HepG2 (cell line): ENCODE measurements around the gene GARS1. TPM values are rescaled to one million over a fixed set of nuclear protein-coding genes. Genes with fewer than 3 reads are reported as not detected.

Experiments used
- ATAC-seq: fragments of 200-7000 bp; cut with Tn5 transposase; 3 replicates; pipeline ENCODE4 v1.9.1; 2020; ENCODE audit warnings: mild to moderate bottlenecking, moderate library complexity
- BruUV-seq: library from RNA; stranded (reverse); fragments of 400-500 nt; replicated peaks from 2 replicates; lab custom pipeline; 2021; lab: Mats Ljungman, UMichigan
- CTCF ChIA-PET: fragments of 300-600 bp; formaldehyde crosslinking; extraction: SDS; loops from one replicate; lab custom pipeline; 2021; ENCODE audit warnings: low total read pairs, inconsistent platforms, low intra/inter-chr PET ratio; lab: Yijun Ruan, JAX
- POLR2A ChIA-PET: fragments of 350-600 bp; sonication (Branson Sonifier 250); formaldehyde crosslinking; loops from one replicate; lab custom pipeline; 2020; ENCODE audit warnings: antibody characterized with exemption, inconsistent platforms; lab: Yijun Ruan, JAX
- DNase-seq: peaks from one replicate; pipeline ENCODE4 v3.0.0-alpha.2; 2015; ENCODE audit warnings: low spot score
- FAIRE-seq: peaks from 3 replicates; lab custom pipeline; 2011; peaks lifted over from hg19 to GRCh38; lab: Jason Lieb, UNC
- H2AFZ ChIP-seq: one replicate; pipeline ENCODE4 v1.6.1; 2011; ENCODE audit warnings: low read length, inconsistent platforms
- H3K27ac ChIP-seq: fragments of 300-600 bp; 3 replicates; pipeline ENCODE4 v1.8.0; 2011; ENCODE audit warnings: mixed run types, mild to moderate bottlenecking, mixed read lengths, low read length, inconsistent platforms; ENCODE audit not compliant: insufficient read depth; ENCODE audit errors: extremely low read length
- H3K27me3 ChIP-seq, 2 experiments: fragments of 200-600 bp in 1 of 2; 2 replicates in 1 of 2; 3 replicates in 1 of 2; pipeline versions ENCODE4 v1.6.0 to v1.8.0; 2011; ENCODE audit warnings: low read length in 2 of 2, mild to moderate bottlenecking in 2 of 2, moderate library complexity in 2 of 2, inconsistent platforms in 1 of 2; ENCODE audit not compliant: insufficient read depth in 2 of 2, control insufficient read depth in 1 of 2
- H3K36me3 ChIP-seq, 2 experiments: fragments of 200-600 bp in 1 of 2; replicated peaks in 1 of 2; 2 replicates in 1 of 2; 3 replicates in 1 of 2; pipeline versions ENCODE4 v1.5.1 to v1.8.0; 2011; ENCODE audit warnings: low read length in 2 of 2, inconsistent platforms in 1 of 2; ENCODE audit not compliant: insufficient read depth in 2 of 2, control insufficient read depth in 1 of 2
- H3K4me1 ChIP-seq: 2 replicates; pipeline ENCODE4 v1.5.1; 2012; ENCODE audit warnings: low read length, inconsistent platforms; ENCODE audit not compliant: insufficient read depth
- H3K4me2 ChIP-seq: 2 replicates; pipeline ENCODE4 v1.6.0; 2011; ENCODE audit warnings: low read depth, low read length, inconsistent platforms
- H3K4me3 ChIP-seq, 3 experiments: fragments of 200-600 bp in 1 of 3; sonication (generic), shearing (Covaris generic) in 1 of 3; replicated peaks in 1 of 3; 2 replicates each; pipeline ENCODE4 v1.5.1; 2011 to 2016; ENCODE audit warnings: low read length in 3 of 3, inconsistent platforms in 2 of 3, low read depth in 2 of 3, mild to moderate bottlenecking in 2 of 3, control low read depth in 1 of 3, mixed read lengths in 1 of 3; ENCODE audit not compliant: insufficient read depth in 1 of 3
- H3K79me2 ChIP-seq: one replicate; pipeline ENCODE4 v1.6.1; 2011; ENCODE audit warnings: low read length, inconsistent platforms; ENCODE audit not compliant: insufficient read depth
- H3K9ac ChIP-seq: 2 replicates; pipeline ENCODE4 v1.6.0; 2011; ENCODE audit warnings: mild to moderate bottlenecking, low read depth, low read length, inconsistent platforms; ENCODE audit not compliant: insufficient read depth
- H3K9me3 ChIP-seq: 2 replicates; pipeline ENCODE4 v1.5.1; 2012; ENCODE audit warnings: mild to moderate bottlenecking, low read length
- H4K20me1 ChIP-seq: 2 replicates; pipeline ENCODE4 v1.6.0; 2011; ENCODE audit warnings: inconsistent platforms, mild to moderate bottlenecking, low read length, moderate library complexity; ENCODE audit not compliant: insufficient read depth
- AHR ChIP-seq: IDR thresholded peaks from 2 replicates; pipeline ENCODE4 v1.6.1; 2018; ENCODE audit warnings: missing genetic modification reagents, missing compliant biosample characterization
- CTCF ChIP-seq: sonication (generic); formaldehyde crosslinking; IDR thresholded peaks from 2 replicates; pipeline ENCODE4 v1.5.0; 2020; ENCODE audit warnings: mild to moderate bottlenecking, missing genetic modification reagents, moderate library complexity
- HNRNPLL ChIP-seq: fragments of 200-400 bp; formaldehyde crosslinking; IDR thresholded peaks from 2 replicates; pipeline ENCODE4 v1.6.1; 2017; ENCODE audit warnings: mild to moderate bottlenecking, low read depth, low read length; ENCODE audit not compliant: poor library complexity, severe bottlenecking
- LCORL ChIP-seq, 2 experiments: fragments of 450-650 bp in 1 of 2; sonication (generic) in 1 of 2; formaldehyde crosslinking in 1 of 2; IDR thresholded peaks; 2 replicates each; pipeline versions ENCODE4 v1.5.0 to v1.6.1; 2017 to 2020; ENCODE audit warnings: antibody characterized with exemption in 1 of 2, missing genetic modification reagents in 1 of 2
- PHF21A ChIP-seq: sonication (generic); formaldehyde crosslinking; IDR thresholded peaks from 2 replicates; pipeline ENCODE4 v1.5.0; 2020; ENCODE audit warnings: mild to moderate bottlenecking, missing genetic modification reagents
- RAD21 ChIP-seq: fragments of 450-650 bp; formaldehyde crosslinking; IDR thresholded peaks from 2 replicates; pipeline ENCODE4 v1.5.0; 2020; ENCODE audit warnings: mild to moderate bottlenecking
- SALL1 ChIP-seq: sonication (generic); formaldehyde crosslinking; IDR thresholded peaks from 2 replicates; pipeline ENCODE4 v1.8.0; 2022; ENCODE audit warnings: mild to moderate bottlenecking, missing genetic modification reagents
- TRIM24 ChIP-seq: sonication (generic); formaldehyde crosslinking; IDR thresholded peaks from 2 replicates; pipeline ENCODE4 v1.8.0; 2022; ENCODE audit warnings: mild to moderate bottlenecking, missing genetic modification reagents
- ZNF234 ChIP-seq: sonication (generic); formaldehyde crosslinking; conservative IDR thresholded peaks from 2 replicates; pipeline ENCODE4 v1.5.1; 2020; ENCODE audit warnings: mild to moderate bottlenecking, missing genetic modification reagents
- ZNF30 ChIP-seq: sonication (generic); formaldehyde crosslinking; IDR thresholded peaks from 2 replicates; pipeline ENCODE4 v1.5.0; 2020; ENCODE audit warnings: mild to moderate bottlenecking, missing genetic modification reagents
- ZNF687 ChIP-seq: sonication (generic); formaldehyde crosslinking; IDR thresholded peaks from 2 replicates; pipeline ENCODE4 v1.5.1; 2020; ENCODE audit warnings: mild to moderate bottlenecking, missing genetic modification reagents, moderate library complexity
- ZNF777 ChIP-seq: sonication (generic); formaldehyde crosslinking; IDR thresholded peaks from 2 replicates; pipeline ENCODE4 v1.4.0; 2020; ENCODE audit warnings: missing genetic modification reagents
- WGBS: methylation state at CpG from one replicate; pipeline ENCODE4 v1.1.6; 2017; ENCODE audit warnings: low lambda C conversion rate; 5-methylcytosine and 5-hydroxymethylcytosine counted together
- in situ Hi-C: cut with HindIII; loops from 2 replicates; pipeline ENCODE4 v1.10.0; 2017; ENCODE audit warnings: low pct_unique_long_range_greater_than_20kb; ENCODE audit not compliant: extremely low pct_ligation_motif_present
- intact Hi-C: fragments of 100-400 bp; cut with micrococcal nuclease; formaldehyde crosslinking; loops from one replicate; pipeline ENCODE4 v1.10.0; 2022; ENCODE audit not compliant: unreplicated experiment
- polyA plus RNA-seq, 8 experiments: library from polyadenylated mRNA; depleted of rRNA in 3 of 8; stranded (reverse) in 7 of 8; unstranded in 1 of 8; fragments of >200 nt; fragmentation: Illumina TruSeq in 4 of 8; extraction: Trizol in 4 of 8; gene quantifications; 2 replicates each; pipeline versions ENCODE4 v1.2.1 to v1.2.3, GENCODE V29; 2011 to 2016; ENCODE audit warnings: low read depth in 4 of 8, missing spikeins in 1 of 8, mixed read lengths in 1 of 8; ENCODE audit not compliant: insufficient read depth in 1 of 8
- total RNA-seq, 5 experiments: library from RNA; depleted of rRNA; stranded (reverse); fragments of >200 nt; fragmentation: Illumina TruSeq; extraction: Trizol; gene quantifications; 2 replicates each; pipeline ENCODE4 v1.2.3, GENCODE V29; 2016; ENCODE audit warnings: low read depth in 1 of 5
- TF ChIP-seq, protein P1 (sequence below): sonication (generic); formaldehyde crosslinking; IDR thresholded peaks from 2 replicates; pipeline ENCODE4 v1.4.0; 2020; ENCODE audit warnings: missing genetic modification reagents
- TF ChIP-seq, protein P2 (sequence below): IDR thresholded peaks from 2 replicates; pipeline ENCODE4 v1.6.1; 2012; ENCODE audit warnings: inconsistent platforms

Gene GARS1
- total and polyA plus RNA-seq, 2 of the 13 experiments (the other 11 are each of a cell fraction or from before 2014, with no cell fraction given): 140 to 460 TPM

DNA sequence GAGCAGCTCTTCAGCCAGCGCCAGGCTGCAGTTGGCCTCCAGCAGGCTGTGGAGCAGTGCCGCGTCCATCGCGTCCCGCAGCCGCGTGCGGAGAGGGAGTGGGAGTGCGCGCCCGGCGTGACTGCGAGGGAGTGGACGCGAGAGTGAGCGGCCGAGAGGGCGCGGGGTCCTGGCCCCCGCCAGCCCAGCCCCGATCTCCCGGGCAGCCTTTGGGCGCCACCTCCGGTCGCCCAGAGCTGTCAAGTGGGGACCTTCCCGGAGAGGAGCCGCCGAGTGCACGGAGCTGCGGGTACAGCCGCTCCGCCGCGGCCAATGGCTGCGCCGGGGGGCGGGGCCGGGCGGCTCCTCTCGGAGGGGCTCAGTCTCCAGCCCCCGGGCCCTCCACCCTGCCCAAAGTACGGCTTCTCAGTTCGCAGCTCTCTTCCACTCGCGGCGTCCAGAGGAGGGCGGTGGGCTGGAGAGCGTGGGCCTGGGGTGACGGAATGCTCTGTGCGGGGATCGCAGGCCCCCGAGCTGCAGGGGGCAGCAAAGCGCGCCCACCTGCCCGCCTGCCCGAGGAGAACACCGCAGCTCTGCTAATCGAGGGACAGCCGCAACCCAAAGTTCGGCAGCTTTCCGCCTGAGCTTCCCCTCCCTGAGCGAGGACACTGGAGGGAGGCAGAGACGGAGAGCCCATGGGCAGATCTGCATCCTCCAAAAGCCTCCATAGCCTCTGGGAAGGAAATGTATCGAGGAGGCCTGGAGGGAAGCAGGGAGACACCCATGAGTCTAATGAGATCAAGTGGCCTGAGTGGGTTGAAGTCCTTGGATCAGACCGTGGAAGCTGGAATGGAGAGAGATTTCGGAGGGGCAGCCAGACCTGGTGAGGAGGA, 87.8 kb downstream of the GARS1 start, which contains the start of gene CRHR2:
CRHR2 (minus strand) TSS at position 245 of the 872 bp plus-strand sequence; CDS start at position 69, 176 bp downstream.
- H3K79me2 ChIP-seq: no peaks in the 10 kb centered on the region
- CTCF ChIA-PET: interaction anchor here (0.8 kb wide), 1 partner anchor 58 kb away, joined by 3 read pairs; no protein-coding TSS in a partner anchor
- H3K4me1 ChIP-seq: no peaks in the 10 kb centered on the region
- H3K9ac ChIP-seq: no peak within 1 kb of the TSS
- no TSS peak for BruUV-seq
- H3K36me3 ChIP-seq: no peaks in the 10 kb centered on the region
- no peak within 1 kb of the TSS for H3K27ac ChIP-seq
- FAIRE-seq: no peak
- H3K9me3 ChIP-seq: no peaks in the 10 kb centered on the region
- in situ Hi-C loops (no loop called here), intact Hi-C loops (loop anchor here (1.0 kb wide), 1 partner anchor 58 kb away; no protein-coding TSS in a partner anchor)
- peak; percentile 81 for ATAC-seq
- POLR2A ChIA-PET: no interaction called here
- H4K20me1 ChIP-seq: no peaks in the 10 kb centered on the region
- H2AFZ ChIP-seq: no peak within 1 kb of the TSS
- DNase-seq: no peak
- WGBS: 32% methylated on average over 28 of the region's 67 CpGs
- peak within 1 kb of the TSS in 2 of 3 experiments; percentile 31 to 54; a peak in 3 of 6 replicates for H3K4me3 ChIP-seq
- peak within 1 kb of the TSS; percentile 57 for H3K4me2 ChIP-seq
- H3K27me3 ChIP-seq: peaks cover 4 to 41% of the 10 kb centered on the region in 2 experiments; a peak in 4 of 5 replicates
- TF ChIP-seq RAD21 (CRISPR knock-in tag) (peak; percentile 22; the same call in 1 of the 2 replicates), HNRNPLL (peak; percentile 33), ZNF234 (CRISPR knock-in tag) (no peak), LCORL (IDR thresholded peaks at IDR 0.05) (no peak), LCORL (CRISPR knock-in tag; IDR thresholded peaks at IDR 0.05) (no peak), ZNF687 (CRISPR knock-in tag) (peak; percentile 53), PHF21A (no peak), SALL1 (CRISPR knock-in tag) (peak; percentile 27; the same call in 1 of the 2 replicates), TRIM24 (CRISPR knock-in tag) (no peak), ZNF777 (CRISPR knock-in tag) (peak; percentile 26; the same call in 1 of the 2 replicates), ZNF30 (CRISPR knock-in tag) (no peak), CTCF (CRISPR knock-in tag) (peak; percentile 68), AHR (CRISPR knock-in tag) (no peak)
- TF ChIP-seq, protein P1, sequence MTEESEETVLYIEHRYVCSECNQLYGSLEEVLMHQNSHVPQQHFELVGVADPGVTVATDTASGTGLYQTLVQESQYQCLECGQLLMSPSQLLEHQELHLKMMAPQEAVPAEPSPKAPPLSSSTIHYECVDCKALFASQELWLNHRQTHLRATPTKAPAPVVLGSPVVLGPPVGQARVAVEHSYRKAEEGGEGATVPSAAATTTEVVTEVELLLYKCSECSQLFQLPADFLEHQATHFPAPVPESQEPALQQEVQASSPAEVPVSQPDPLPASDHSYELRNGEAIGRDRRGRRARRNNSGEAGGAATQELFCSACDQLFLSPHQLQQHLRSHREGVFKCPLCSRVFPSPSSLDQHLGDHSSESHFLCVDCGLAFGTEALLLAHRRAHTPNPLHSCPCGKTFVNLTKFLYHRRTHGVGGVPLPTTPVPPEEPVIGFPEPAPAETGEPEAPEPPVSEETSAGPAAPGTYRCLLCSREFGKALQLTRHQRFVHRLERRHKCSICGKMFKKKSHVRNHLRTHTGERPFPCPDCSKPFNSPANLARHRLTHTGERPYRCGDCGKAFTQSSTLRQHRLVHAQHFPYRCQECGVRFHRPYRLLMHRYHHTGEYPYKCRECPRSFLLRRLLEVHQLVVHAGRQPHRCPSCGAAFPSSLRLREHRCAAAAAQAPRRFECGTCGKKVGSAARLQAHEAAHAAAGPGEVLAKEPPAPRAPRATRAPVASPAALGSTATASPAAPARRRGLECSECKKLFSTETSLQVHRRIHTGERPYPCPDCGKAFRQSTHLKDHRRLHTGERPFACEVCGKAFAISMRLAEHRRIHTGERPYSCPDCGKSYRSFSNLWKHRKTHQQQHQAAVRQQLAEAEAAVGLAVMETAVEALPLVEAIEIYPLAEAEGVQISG (CRISPR knock-in tag): peak; percentile 50
- TF ChIP-seq, protein P2, sequence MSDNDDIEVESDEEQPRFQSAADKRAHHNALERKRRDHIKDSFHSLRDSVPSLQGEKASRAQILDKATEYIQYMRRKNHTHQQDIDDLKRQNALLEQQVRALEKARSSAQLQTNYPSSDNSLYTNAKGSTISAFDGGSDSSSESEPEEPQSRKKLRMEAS: peak; percentile 51; the same call in 1 of the 2 replicates
